HG03066 (cell line): Measurements from ENCODE around the gene DEPP1.
A peak's percentile ranks its signal among the peaks of the same experiment; 100 is the strongest.

Source experiments
- ATAC-seq: cut with Tn5 transposase; IDR thresholded peaks from one replicate; pipeline ENCODE4 v1.9.1; 2021; ENCODE audit warnings: low read depth; ENCODE audit not compliant: unreplicated experiment

Gene DEPP1

DNA sequence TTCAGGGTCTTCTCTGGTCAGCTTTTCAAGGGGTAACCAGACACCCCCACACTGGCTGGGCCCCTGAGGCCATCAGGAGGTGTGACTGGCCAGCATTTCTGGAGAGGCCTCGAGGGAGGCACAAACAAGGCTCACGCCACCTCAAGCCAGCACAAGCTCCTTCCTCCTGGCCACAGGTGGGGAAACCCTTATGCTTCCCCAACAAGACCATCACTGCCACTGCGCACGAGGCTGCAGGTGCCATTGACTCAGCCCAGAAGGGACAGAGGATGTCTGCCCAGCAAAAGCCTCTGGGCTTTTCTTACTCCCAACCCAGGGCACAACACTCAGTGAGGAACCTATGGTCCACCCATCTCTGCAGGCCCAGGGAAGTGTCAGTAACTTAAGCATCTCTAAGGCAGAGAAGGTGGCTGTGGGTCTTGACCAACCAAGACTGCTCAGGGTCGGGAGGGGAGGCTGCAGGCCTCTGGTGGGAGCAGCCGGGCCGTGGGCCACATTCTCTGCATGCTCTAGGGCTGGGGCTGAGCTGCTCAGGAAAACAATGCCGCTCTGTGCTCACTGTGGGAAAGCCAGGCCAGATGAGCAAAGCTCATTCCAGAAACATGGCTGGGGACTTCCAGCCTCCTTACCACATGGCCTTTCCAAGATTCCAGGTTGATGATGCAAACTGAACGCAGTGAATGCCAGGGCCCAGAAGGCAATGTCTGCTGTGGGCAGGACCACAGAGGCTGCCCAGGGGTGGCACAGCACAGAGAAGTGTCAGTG, 43.2 kb downstream of the DEPP1 start:
- ATAC-seq: no peak

GRCh38 chr10:44934416-44935200, 44.0 kb downstream of the DEPP1 start:
- no peak for ATAC-seq

DNA sequence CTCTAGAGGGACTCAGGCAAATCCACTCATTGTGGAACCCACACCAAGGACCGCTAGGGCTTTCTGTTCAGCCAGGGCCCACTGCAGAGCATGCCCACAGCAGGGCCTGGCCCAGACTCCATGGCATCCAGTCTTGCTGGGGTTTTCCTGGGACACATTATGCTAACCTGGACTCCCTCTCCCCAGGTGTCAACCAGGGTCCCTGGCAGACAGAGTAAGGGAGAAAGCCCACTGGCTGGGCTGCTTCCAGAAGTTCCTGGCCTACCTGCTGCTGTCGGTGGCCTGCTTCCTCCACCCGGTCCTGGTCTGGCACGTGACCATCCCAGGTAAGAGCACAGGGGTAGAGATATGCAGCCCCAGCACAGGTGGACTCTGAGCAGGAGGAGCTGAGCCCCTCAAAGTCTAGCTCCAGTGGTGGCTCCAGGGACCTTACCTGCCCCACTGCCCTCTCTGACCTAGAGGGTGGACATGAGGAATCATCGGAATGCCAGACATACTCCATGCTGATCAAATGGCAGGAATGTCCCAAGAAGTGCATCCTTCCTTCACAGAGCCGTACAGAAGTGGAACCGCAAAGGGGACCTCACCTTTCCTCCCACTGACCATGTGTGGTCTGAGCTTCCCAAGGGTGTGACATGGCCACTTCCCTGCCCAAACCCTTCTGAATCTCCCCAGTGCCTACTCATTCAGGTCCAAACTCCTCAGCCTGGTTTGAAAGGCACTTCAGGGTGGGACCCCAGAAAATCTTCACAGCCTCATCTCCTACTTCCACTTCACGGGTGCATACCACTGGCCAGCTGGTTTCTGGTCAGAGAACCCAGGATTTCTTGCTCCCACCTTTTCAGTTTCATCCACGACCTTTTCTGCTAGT, 44.9 kb downstream of the DEPP1 start:
- no peak for ATAC-seq

DNA sequence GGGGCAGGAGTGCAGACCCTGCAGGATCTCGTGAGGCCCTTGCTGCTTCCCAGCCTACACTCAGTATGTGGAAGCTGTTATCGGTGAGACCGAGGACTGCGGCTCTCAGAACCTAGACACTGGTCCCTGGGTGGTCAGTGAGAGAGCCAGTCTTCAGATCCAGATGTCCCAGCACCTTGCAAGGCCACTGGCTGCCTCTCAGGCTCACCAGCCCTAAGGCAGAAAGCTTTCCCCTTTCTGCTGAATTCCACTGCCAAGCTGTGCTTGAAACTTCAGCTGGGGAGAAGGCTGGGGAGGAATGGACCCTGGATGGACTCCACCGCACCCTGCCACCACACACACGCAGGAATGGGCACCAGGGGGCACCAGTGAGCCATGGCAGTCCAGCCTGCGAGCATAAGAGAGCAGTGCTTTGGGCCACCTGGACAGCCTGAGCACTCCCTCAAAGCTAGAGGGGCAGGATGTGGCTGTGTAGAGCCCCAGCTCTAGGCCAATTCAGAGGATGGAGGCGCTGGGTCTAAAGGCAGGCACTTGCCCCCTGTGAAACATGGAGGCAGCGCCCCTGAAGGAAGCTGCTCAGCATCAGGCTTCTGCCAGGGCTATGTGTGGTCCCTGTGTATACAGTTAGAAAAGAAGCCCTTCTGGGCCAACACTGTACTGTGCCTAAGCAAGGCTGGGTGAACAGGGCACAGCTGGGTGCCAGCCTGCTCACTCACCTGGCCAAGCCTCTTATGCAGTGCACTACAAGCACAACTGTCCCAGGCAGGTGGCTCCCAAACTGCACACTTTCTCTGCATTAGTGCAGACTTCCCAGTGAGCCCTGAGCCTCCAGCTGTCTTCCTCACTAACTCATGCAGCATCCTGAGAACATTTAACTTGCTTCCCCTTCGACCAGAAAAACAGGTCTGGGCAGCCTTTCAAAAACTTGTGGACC, 45.8 kb downstream of the DEPP1 start:
- peak; percentile 92 for ATAC-seq

- no peak for ATAC-seq
Measured at GRCh38 chr10:44931621-44932516, 46.7 kb downstream of the DEPP1 start.

DNA sequence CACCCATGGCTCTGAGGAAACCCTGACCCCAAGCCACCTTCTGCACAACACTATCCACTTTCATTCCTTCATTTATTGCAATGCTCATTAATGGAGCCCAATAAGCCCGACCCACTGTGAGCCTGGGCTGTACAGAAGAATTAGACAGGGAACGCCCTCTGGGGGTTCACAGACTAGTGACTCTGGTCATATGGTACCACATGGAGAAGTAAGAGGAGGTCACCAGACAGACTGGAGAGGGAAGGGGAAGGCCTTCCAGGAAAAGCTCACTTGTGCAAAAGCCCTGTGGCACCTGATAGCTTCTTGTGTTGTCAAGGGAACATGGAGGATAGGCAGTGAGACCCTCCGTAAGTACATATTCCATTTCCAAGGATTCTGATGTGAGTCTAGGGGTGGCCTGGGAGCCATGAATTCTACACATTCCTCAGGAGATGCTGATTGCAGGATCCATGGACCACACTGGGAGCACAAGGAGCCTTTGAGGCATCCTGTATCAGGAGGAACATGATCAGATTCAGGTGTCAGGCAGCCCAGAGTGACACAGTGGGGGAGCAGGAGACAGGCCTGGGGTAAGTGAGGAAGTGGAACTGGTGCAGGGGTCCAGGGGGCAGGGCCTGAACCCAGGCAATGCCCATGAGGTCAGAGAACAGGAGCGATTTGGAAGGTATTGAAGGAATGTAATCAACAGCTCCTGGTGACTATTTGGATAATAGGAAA, 47.5 kb downstream of the DEPP1 start:
- no peak for ATAC-seq

- no peak for ATAC-seq
Measured at GRCh38 chr10:44929356-44930255, 49.0 kb downstream of the DEPP1 start.

GRCh38 chr10:44928462-44928861, 50.1 kb downstream of the DEPP1 start:
- ATAC-seq: no peak

GRCh38 chr10:44927352-44927751, 51.3 kb downstream of the DEPP1 start:
- no peak for ATAC-seq

DNA sequence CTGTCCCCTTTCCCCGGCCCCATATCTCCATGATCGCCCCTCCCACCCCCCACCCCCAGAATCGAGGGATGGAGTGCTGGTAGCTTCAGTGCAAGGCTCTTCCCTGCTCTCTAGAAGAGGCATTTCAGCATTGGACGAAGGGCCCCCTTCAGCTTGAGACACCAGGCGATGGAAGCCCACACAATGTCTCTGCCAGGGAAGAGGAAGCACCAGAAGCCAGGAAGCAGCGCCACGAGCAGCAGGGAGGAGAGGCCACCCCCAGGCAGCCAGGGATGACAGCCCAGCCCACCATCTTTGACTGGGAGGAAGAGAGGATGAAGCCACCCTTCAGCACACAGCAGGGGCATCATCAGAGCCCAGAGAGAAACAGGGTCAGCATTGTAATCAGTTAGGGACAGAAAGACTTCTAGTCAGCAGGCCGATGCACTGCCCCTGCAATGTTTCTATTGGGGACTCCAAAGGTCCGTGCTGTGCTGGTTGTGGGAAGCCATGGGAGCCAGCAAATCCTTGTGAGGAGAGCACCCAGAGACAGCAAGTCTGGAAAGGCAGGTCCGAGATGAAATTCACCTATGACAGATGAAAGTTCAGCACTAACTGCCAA, 51.8 kb downstream of the DEPP1 start:
- no peak for ATAC-seq
